AG08395 (cell line): ENCODE results near the gene GALK2.
"Not testable (repeated sequence)": the region's sequence is repeated elsewhere in the genome, so short reads cannot be mapped to it uniquely, and the experiment has no call there.

Experiments used
- DNase-seq: peaks from one replicate; pipeline ENCODE4 v3.0.0; 2012; ENCODE audit warnings: mixed read lengths, low spot score

GALK2 gene

DNA sequence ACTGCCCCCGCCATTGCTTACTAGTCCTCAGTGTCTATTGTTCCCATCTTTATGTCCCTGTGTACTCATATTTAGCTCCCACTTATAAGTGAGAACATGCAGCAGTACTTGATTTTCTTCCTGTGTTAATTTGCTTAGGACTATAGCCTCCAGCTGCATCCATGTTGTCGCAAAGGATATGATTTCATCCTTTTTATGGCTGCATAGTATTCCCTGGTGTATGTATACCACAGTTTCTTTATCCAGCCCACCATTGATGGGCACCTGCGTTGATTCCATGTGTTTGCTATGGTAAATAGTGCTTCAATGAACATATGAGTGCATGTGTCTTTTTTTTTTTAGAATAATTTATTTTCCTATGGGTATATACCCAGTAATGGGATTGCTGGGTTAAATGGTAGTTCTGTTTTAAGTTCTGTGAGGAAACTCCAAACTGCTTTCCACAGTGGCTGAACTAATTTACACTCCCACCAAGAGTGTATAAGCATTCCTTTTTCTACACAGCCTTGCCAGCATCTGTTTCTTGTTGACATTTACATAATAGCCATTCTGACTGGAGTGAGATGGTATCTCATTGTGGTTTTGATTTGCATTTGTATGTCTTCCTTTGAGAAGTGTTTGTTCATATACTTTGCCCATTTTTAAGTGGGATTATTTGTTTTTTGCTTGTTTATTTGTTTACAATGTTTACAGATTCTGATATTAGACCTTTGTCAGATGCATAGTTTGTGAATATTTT is 53.7 kb downstream of the GALK2 start:
- DNase-seq: no peak

DNA sequence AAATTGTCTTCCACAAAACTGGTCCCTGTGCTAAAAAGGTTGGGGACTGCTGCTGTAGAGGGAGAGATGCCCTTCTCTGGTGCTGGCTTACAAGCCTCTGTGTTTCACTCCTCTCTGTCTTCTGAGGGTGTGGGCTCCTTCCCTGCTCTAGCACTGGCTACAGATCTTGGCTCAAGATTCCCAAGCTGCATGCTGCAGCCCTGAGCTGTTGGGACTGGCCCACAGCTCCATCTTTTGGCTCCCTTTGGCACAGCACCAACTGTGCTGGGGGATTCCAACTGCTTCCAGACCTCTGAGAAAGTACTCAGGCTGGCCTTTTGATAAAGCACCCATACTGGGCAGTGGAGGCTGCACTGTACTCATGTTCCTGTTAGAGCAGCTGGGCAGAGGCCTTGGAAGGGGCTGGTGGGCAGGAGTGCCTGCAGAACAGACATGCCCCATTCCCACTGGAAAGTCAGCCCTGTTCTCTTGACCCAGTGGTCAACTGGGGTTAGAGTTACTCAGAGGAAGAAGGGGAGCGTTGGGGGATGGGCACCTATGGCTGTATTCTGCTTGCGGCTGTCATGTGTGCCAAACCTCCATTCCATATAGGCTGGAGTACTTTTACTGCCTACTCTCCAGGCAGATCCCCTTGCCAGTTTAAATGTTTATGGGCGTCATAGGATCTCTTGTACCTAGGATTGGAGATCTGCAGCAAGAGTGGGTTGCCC is 55.7 kb downstream of the GALK2 start:
- no peak for DNase-seq

DNA sequence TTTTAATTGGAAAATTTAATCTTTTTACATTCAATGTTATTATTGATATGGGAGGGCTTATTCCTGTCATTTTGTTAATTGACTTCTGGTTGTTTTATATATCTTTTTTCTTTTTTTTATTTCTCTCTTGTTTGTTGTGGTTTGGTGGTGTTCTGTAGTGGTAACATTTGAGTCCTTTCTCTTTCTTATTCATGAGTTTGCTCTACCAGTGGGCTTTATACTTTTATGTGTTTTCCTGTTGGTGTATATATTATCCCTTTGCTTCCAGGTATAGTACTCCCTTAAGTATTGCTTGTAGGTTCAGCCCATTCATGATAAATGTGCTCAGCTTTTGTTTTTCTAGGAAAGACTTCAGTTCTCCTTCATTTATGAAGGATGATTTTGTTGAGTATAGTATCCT is 57.6 kb downstream of the GALK2 start:
- no peak for DNase-seq

DNA sequence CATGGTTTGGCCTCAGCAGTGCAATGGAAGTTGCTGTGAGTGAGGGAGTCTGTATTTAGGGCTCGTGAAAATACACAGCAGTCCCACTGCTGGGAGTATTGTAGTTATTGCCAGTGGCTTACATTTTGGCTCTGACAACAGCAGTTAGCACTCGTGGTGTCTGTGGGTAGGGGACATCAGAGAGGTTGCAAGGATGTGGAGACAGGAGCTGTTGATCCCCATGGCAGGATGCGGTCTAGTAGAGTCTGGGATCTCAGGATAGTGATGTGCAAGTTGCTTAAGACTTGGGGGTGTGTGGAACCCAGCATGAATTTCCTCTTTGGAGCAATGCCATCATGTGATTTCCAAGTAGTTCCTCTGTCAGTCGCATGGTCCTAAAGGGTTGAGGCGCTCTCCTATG is 59.9 kb downstream of the GALK2 start:
- DNase-seq: no peak

DNA sequence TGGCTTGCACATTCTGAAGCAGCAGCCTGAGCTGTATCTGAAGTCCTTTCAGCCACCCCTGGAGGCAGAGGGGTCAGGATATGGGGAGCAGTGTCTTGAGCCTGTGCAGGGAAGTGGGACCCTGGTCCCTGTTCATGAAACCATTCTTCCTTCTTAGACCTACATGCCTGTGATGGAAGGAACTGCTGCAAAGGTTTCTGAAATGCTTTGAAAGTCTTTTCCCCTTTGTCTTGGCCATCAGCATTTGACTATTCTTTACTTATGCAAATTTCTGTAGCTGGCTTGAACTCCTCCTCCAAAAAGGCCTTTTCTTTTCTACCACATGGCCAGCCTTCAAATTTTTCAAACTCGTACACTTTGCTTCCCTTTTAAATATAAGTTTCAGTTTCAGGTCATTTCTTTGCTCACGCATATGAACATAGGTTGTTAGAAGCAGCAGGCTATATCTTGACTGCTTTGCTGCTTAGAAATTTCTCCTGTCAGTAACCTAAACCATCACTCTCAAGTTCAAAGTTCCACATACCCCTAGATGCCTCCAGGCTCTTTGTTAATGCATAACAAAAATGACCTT is 62.3 kb downstream of the GALK2 start:
- no peak for DNase-seq

DNA sequence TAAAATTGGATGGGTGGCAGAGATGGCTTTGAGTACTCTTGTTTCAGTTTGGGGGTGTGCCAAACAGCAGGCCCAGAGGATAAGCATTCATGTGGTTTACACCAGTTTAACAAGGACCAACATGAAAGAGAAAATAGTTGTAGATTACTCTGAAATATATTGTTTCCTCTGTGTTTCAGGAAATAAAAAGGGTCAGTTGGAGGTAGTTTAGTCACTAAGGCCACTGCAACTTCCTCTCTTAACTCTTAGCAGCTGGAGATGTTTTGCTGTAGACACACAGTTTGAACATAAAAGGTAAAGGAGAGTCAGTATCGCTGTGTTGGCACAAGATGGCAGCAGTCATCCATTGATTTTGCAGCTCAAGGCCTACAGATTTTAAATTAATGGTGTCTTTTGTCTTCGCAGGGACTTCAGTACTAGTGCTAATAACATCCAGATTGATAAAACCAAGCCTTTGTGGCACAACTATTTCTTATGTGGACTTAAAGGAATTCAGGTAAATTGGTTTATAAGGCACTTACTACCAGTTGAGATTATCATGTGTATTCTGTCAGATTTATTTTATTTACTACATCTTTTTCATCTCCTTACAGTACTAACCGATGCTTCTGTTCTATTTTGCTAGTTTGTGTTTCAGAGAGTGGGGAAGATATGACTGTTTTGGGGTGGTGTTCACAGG is 65.5 kb downstream of the GALK2 start:
- DNase-seq: peak; percentile 70

DNA sequence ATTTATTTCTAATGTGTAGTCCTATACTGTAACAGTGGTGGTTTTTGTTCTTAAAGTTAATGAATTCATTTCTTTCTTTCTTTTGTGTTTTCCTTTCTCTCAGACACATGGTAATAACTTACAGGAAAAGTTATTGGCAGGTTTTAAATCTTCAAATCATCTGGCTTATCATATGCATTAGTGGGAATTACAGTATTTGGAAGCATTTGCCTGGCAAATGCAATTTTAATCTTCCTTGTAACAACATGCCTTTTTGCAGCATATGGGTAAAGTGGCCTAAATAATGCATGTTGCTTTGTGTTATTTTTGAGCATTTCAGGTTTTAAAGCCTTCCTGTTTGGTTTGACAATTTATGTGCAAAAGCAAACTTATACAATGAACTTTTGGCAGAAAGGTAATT is 66.8 kb downstream of the GALK2 start:
- no peak for DNase-seq

DNA sequence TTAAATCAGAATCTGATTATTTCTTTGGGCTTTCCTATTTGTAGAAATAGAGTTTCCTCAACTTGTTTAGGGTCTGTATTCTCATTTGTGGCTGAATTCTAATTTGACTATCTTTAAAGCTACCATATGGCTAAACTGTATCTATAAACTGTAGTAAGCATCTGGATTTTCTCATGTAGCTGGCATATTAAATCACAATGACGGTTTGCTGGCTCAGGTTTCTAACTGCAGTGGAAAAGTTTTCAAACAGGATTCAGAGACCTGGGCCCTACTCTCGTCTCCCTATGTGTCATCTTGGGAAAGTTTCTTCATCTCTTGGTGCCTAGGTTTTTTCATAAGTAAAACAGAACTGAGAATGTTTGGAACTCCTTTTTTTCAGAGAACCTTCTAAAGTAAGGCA is 68.3 kb downstream of the GALK2 start:
- peak; percentile 33 for DNase-seq

DNA sequence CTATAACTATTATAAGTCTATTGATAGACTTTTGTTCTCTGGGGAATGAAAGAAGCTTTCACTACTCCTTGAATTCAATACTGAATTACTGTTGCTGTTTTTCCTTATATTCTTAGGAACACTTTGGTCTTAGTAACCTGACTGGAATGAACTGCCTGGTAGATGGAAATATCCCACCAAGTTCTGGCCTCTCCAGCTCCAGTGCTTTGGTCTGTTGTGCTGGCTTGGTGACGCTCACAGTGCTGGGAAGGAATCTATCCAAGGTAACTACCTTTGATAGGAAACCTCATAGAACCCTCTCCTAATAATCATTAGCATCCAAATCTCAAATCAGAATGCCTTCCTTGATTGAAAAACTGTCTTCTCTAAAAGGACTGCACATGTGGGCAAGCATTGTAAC is 69.1 kb downstream of the GALK2 start:
- no peak for DNase-seq

DNA sequence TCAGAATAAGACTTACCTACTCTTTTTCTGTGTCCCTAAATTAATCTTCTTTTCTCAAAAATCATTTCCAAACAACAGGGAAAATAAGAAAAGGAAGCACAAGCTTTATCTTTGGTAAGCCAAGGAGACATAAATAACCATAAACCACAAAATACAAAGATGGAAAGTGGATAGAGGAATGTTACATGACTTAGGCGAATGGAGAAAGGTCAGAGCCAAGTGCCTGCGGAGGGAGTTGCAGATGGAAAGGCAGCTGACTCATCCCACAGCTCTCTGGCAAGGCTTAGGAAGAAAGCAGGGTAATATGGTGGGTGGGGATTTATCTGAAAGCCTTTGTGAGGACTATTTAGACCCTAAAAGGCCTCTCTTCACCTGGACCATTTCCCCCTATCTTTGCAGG is 72.8 kb downstream of the GALK2 start:
- peak; percentile 80 for DNase-seq

DNA sequence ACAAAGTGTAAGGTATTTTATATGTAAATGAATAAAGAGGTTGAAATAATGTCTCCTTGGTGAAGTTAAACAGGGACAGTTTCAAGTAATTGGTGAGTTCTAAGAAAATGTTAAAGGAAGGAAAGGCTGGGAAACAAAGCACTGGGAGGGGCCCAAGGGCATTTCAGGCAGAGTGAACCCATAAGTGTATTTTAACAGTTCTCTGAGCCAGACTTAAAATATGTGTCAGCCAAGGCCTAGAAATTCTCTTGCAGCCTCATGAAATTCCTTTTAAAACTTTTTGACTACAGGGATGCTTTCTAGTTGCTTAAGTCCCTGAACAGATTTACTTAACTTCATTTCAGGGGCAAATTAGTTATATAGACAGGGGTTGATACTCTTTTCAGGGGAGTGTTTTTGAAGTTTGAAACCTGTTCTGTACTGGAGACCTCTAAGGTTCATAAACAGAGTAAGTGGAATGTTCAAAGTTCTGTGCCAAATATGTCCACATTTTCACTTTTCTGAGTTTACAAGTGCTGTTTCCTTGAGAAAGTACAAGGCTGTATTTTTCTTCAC is 77.6 kb downstream of the GALK2 start:
- peak; percentile 40 for DNase-seq

DNA sequence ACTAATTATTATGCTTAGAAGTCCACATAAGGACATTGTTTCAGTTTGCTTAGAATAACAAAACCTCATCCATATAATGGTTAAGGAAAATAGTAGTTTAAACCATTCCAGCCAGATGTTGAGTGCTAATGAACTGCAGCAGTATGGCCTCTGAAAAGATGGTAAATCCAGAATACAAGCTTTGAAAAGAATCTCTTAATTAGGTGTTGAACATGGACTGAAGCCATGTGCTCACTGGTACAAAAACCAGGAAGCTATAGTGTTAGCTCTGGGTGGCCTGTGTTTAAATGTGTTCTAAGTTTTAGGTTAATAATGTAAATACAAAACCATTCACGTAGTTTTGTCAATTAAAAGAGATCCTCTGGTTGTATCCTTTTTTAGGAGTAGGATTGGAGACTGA is 78.2 kb downstream of the GALK2 start:
- no peak for DNase-seq

DNA sequence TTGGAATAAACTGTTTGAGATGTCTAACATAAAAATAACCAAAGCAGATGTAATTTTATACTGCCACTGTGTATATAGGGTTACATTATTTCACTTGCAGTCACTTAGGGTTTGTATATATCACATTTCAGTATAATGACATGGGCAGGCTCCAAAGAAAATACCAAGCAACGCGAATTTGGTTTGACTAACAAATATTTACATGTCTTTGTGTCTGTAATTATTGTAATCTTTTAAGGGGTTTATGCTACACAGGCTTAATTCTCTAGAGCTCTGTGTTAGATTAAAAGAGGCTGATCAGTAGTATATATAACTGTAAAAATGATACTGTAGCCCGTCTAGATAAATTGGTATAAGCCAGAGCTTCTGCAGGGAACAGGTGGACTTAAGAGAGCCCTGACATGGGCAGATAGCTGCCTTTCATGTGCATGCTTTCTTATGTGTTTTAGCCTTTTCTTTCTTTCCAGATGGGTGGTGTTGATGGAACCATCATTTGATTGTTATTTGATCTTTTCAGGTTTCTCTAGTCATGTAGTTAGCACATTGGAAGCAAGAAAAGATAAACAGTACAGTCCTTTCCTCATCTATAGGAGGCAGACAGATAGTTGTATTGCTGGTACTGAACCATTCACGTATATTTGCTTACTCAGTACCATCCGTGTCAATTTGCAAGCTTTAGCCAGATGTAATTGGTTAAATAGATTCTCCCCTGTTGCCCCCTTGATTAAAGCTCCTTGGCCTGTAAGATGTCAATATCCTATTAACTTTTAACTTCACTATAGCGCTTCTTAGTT is 86.1 kb downstream of the GALK2 start:
- no peak for DNase-seq

DNA sequence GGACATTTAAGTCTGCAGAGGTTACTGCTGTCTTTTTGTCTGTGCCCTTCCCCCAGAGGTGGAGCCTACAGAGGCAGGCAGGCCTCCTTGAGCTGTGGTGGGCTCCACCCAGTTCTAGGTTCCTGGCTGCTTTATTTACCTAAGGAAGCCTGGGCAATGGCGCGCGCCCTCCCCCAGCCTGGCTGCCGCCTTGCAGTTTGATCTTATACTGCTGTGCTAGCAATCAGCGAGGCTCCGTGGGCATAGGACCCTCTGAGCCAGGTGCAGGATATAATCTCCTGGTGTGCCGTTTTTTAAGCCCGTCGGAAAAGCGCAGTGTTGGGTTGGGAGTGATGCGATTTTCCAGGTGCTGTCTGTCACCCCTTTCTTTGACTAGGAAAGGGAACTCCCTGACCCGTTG is 95.1 kb downstream of the GALK2 start:
- not testable (repeated sequence) for DNase-seq

DNA sequence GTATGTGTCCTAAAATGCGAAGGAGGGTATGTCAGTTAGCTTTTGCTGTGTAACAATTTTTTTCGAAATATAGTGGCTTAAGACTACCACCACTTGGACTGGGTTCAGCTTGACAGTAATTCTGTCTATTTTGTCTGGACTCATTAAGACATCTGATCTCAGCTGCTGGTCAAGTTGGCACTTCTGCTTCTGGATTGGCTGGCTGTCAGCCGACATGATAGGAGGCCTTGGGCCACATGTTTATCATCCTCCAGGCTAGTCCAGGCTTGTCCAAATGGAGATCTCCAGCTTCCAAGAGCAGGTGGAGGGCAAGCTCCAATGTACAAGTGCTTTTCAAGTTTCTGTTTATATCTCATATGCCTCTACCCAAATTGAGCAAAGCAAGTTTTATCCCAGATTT is 95.9 kb downstream of the GALK2 start:
- no peak for DNase-seq

DNA sequence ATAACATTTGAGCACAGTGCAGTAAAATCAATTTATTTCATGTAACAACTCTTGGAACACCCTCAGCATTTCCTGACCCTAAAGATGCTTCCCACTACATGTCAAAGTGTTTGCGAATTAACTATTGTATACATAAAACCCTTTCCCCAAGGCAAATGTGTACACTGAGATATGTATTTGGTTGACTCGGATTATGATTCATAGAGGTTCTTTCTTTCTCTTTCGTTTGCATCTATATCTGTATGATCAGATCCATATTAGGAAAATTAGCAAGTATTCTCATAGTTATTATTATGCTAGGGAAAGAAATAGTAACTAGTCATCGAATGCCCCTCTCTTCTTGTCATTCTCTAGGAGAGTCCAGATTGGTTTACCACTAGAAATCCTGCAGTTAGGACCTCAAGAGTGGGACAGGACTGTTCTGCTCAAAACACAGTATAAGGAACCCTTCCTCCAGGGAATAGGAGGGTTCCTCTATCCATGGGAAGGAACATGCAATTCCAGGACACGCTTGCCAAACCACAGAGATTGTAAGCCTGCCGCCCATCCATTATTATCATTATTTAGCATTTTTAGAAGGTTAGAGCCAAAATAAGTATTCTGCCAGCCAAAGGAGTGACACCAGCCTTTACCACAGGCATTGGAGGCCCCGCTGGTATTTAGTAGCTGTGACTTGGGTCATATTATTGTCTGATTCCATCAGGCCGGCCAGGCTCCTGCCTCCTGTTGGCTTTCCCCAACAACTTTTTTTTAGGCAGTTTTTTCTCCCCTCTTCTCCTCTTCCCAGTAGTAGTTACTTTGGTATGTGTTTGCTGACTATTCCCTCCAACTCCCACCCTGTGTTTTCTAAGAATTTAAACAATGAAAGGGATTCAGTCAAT is 100.7 kb downstream of the GALK2 start:
- DNase-seq: peak; percentile 67

DNA sequence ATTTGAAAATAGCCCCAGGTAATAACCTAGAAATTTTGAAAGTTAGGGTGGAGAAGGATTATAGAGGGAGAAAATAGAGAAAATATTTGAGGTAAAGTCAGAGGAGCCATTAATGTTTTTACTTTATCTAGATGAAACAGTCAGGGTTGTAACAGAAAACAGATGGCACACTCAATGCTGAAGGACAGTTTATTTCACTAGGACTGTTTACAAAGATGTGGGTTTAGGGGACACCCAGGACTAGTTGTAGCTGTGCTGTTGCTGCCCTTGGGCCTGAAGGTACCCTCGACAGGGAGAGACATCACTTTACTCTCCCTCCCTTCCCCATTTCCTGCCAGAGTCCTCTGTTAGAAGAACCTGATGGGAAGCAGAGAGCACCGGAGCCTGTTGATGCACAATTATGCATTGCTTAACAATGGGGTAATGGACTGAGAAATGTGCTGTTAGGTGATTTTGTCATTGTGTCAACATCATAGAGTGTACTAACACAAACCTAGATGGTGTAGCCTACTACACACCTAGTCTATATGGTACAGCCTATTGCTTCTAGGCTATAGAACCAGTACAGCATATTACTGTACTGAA is 103.8 kb downstream of the GALK2 start:
- no peak for DNase-seq

DNA sequence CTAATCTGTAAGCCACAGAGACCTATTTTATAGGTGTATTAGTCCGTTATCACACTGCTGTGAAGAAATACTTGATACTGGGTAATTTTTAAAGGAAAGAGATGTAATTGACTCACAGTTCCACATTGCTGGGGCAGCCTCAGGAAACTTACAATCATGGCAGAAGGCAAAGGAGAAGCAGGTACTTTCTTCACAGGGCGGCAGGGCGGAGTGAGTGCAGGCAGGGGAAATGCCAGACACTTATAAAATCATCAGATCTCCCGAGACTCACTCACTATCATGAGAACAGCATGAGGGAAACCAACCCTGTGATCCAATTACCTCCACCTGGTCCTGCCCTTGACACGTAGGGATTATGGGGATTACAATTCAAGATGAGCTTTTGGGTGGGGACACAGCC is 108.7 kb downstream of the GALK2 start:
- DNase-seq: no peak

DNA sequence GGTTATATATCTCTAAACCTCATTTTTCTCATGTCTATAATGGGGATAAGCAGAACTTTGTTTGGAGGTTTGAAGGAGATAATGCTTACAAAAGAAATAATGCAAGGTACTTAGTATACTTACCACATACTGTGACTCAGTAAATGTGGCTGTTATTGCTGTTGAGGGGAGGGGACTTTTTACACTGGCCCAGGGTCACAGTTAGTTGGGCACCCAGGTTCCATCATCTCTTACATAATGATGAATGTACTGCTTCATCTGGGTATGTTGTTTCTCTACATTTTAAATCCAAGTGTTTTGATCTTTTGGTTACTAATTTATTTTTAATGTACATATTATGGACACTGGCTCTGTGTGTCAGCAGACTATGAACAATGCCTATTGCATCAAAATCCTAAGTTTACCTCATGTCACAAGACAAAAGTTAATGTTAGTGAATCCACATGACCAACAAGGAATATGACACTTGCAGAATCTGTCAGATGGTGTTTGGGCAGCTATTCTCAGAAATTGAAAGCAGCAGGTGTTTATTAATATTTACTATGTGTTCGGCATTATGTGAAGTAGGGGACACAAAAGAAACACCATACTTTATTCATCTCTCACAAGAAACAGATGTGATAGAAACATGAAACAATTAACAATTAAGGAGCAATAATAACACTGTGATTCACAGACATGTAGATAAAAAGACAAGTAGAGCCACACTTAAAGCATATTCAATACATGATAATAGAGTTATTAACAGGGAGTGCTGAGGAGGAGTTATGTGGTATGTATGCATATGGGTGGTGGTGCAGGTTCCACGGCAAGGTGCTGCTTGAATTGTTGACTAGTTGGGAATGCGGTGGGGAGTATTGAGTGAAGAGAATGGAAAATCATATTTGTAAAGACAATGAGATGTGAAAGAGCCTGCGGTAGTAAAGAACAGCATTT is 109.7 kb downstream of the GALK2 start:
- no peak for DNase-seq
